ENCODE results near the gene MAPK12. TPM values are rescaled to one million over a fixed set of nuclear protein-coding genes. Genes with fewer than 3 reads are reported as not detected.

Gene MAPK12
- total RNA-seq, 1 donor from 2014 or later: 21.4 TPM

Other genes starting within 250 kb of the MAPK12 start
- gene IL17REL, start 248.9 kb downstream of the MAPK12 start, total RNA-seq (ENCODE audit: insufficient read depth, low replicate concordance): not detected
- not detected for gene TTLL8, start 203.4 kb downstream of the MAPK12 start, total RNA-seq (ENCODE audit: insufficient read depth, low replicate concordance)
- gene MLC1, start 176.3 kb downstream of the MAPK12 start, total RNA-seq (ENCODE audit: insufficient read depth, low replicate concordance): 0.24 TPM
- gene MOV10L1, start 171.7 kb downstream of the MAPK12 start, total RNA-seq (ENCODE audit: insufficient read depth, low replicate concordance): 4.8 TPM
- gene PANX2, start 91.0 kb downstream of the MAPK12 start, total RNA-seq (ENCODE audit: insufficient read depth, low replicate concordance): 0.96 TPM
- 20.5 TPM for gene TRABD, start 75.8 kb downstream of the MAPK12 start, total RNA-seq (ENCODE audit: insufficient read depth, low replicate concordance)
- 6.3 TPM for gene SELENOO, start 60.7 kb downstream of the MAPK12 start, total RNA-seq (ENCODE audit: insufficient read depth, low replicate concordance)
- gene TUBGCP6, start 16.7 kb downstream of the MAPK12 start, total RNA-seq (ENCODE audit: insufficient read depth, low replicate concordance): 30.3 TPM
- gene HDAC10, start 10.4 kb downstream of the MAPK12 start, total RNA-seq (ENCODE audit: insufficient read depth, low replicate concordance): 35.6 TPM
- gene MAPK11, start 8.7 kb upstream of the MAPK12 start, total RNA-seq (ENCODE audit: insufficient read depth, low replicate concordance): 4.3 TPM
- 86.2 TPM for gene PLXNB2, start 46.0 kb upstream of the MAPK12 start, total RNA-seq (ENCODE audit: insufficient read depth, low replicate concordance)
- 1.4 TPM for gene DENND6B, start 65.3 kb upstream of the MAPK12 start, total RNA-seq (ENCODE audit: insufficient read depth, low replicate concordance)
- gene PPP6R2, start 81.6 kb upstream of the MAPK12 start, total RNA-seq (ENCODE audit: insufficient read depth, low replicate concordance): 43.8 TPM
- gene SBF1, start 213.4 kb upstream of the MAPK12 start, total RNA-seq (ENCODE audit: insufficient read depth, low replicate concordance): 48.2 TPM
- 0.72 TPM for gene ADM2, start 219.9 kb upstream of the MAPK12 start, total RNA-seq (ENCODE audit: insufficient read depth, low replicate concordance)
- gene MIOX, start 225.2 kb upstream of the MAPK12 start, total RNA-seq (ENCODE audit: insufficient read depth, low replicate concordance): not detected
- gene LMF2, start 246.0 kb upstream of the MAPK12 start, total RNA-seq (ENCODE audit: insufficient read depth, low replicate concordance): 34.2 TPM
- gene NCAPH2, start 246.5 kb upstream of the MAPK12 start, total RNA-seq (ENCODE audit: insufficient read depth, low replicate concordance): 14.4 TPM